Measurements from ENCODE around the gene DGCR6. TPM values are rescaled to one million over a fixed set of nuclear protein-coding genes. Genes with fewer than 3 reads are reported as not detected.
"Not testable (repeated sequence)": the region's sequence is repeated elsewhere in the genome, so short reads cannot be mapped to it uniquely, and the experiment has no call there.

DGCR6 gene
- total RNA-seq, 1 experiment from 2014 or later = 0.63 TPM

DNA sequence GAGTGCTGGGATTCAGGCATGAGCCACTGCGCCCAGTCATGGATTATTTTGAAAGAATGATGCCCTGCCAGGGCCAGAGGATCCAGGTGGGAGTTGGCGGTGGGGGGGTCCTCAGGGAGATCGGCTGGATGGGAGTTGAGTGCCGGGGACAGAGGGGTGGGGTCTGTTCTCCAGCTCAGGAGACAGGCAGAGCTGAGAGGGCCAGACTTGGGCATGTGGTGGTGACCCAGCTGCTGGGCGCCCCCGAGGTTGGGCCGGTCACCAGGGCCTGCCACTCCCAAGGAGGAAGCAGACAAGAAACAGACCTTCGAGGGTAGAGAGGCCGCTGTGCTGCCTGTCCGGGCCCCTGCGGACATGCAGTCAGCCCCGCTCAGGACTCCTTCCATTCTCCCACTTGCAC is 41.8 kb downstream of the DGCR6 start:
- H3K9me2 ChIP-seq (ENCODE audit: insufficient read depth) = no peaks in the 10 kb centered on the region
- no peak for DNase-seq
- no TSS peak for BruUV-seq (replicated peaks)
- no peaks in the 10 kb centered on the region for H3K36me3 ChIP-seq (ENCODE audit: low read depth)
- no peak for TF ChIP-seq EZH2 (IDR thresholded peaks at IDR 0.05; ENCODE audit: low read depth)
- TF ChIP-seq, protein P1, sequence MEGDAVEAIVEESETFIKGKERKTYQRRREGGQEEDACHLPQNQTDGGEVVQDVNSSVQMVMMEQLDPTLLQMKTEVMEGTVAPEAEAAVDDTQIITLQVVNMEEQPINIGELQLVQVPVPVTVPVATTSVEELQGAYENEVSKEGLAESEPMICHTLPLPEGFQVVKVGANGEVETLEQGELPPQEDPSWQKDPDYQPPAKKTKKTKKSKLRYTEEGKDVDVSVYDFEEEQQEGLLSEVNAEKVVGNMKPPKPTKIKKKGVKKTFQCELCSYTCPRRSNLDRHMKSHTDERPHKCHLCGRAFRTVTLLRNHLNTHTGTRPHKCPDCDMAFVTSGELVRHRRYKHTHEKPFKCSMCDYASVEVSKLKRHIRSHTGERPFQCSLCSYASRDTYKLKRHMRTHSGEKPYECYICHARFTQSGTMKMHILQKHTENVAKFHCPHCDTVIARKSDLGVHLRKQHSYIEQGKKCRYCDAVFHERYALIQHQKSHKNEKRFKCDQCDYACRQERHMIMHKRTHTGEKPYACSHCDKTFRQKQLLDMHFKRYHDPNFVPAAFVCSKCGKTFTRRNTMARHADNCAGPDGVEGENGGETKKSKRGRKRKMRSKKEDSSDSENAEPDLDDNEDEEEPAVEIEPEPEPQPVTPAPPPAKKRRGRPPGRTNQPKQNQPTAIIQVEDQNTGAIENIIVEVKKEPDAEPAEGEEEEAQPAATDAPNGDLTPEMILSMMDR (conservative IDR thresholded peaks at IDR 0.05) = no peak
- H3K27ac ChIP-seq = no peak overlapping the region
- H3K27me3 ChIP-seq (ENCODE audit: insufficient read depth, low read depth) = peaks cover 25% of the 10 kb centered on the region
- H3K4me1 ChIP-seq (replicated peaks; ENCODE audit: insufficient read depth) = no peaks in the 10 kb centered on the region
- H4K20me1 ChIP-seq (ENCODE audit: insufficient read depth) = no peaks in the 10 kb centered on the region
- H3K79me2 ChIP-seq (ENCODE audit: low read depth) = no peaks in the 10 kb centered on the region
- H3F3A ChIP-seq (ENCODE audit: insufficient read depth, low read depth) = no peaks in the 10 kb centered on the region
- H3K4me3 ChIP-seq = no peak overlapping the region
- H3K4me2 ChIP-seq = no peak overlapping the region
- CTCF ChIA-PET = no interaction called here
- H3K9me3 ChIP-seq (ENCODE audit: insufficient read depth, low read depth) = no peaks in the 10 kb centered on the region
- intact Hi-C loops (cut with micrococcal nuclease; ENCODE audit: unreplicated experiment) = no loop called here
- POLR2A ChIA-PET (ENCODE audit: unreplicated experiment) = interaction anchor here (0.6 kb wide), 1 partner anchor 436 kb away, joined by 3 read pairs; no protein-coding TSS in a partner anchor
- H2AFZ ChIP-seq = no peak overlapping the region

- H3K27me3 ChIP-seq (ENCODE audit: insufficient read depth, low read depth) = peaks cover 25% of the 10 kb centered on the region
- no peak overlapping the region for H2AFZ ChIP-seq
- no peaks in the 10 kb centered on the region for H3F3A ChIP-seq (ENCODE audit: insufficient read depth, low read depth)
- H3K9me2 ChIP-seq (ENCODE audit: insufficient read depth) = no peaks in the 10 kb centered on the region
- intact Hi-C loops (cut with micrococcal nuclease; ENCODE audit: unreplicated experiment) = no loop called here
- H3K9me3 ChIP-seq (ENCODE audit: insufficient read depth, low read depth) = no peaks in the 10 kb centered on the region
- H3K79me2 ChIP-seq (ENCODE audit: low read depth) = no peaks in the 10 kb centered on the region
- ChIA-PET POLR2A (ENCODE audit: unreplicated experiment) (no interaction called here), CTCF (no interaction called here)
- no peak for TF ChIP-seq EZH2 (IDR thresholded peaks at IDR 0.05; ENCODE audit: low read depth)
- TF ChIP-seq, protein P1 (conservative IDR thresholded peaks at IDR 0.05) = no peak
- no peak overlapping the region for H3K4me2 ChIP-seq
- no peaks in the 10 kb centered on the region for H4K20me1 ChIP-seq (ENCODE audit: insufficient read depth)
- no peaks in the 10 kb centered on the region for H3K4me1 ChIP-seq (replicated peaks; ENCODE audit: insufficient read depth)
- DNase-seq = no peak
- no TSS peak for BruUV-seq (replicated peaks)
- no peaks in the 10 kb centered on the region for H3K36me3 ChIP-seq (ENCODE audit: low read depth)
- no peak overlapping the region for H3K4me3 ChIP-seq
- no peak overlapping the region for H3K27ac ChIP-seq
Measured at GRCh38 chr22:18950141-18950540, 44.0 kb downstream of the DGCR6 start.

GRCh38 chr22:18952022-18952421 is 45.9 kb downstream of the DGCR6 start:
- no peaks in the 10 kb centered on the region for H3K79me2 ChIP-seq (ENCODE audit: low read depth)
- H4K20me1 ChIP-seq (ENCODE audit: insufficient read depth) = no peaks in the 10 kb centered on the region
- no peaks in the 10 kb centered on the region for H3F3A ChIP-seq (ENCODE audit: insufficient read depth, low read depth)
- no peak overlapping the region for H3K27ac ChIP-seq
- TF ChIP-seq, protein P1 (conservative IDR thresholded peaks at IDR 0.05) = no peak
- TF ChIP-seq EZH2 (IDR thresholded peaks at IDR 0.05; ENCODE audit: low read depth) = no peak
- no peak for DNase-seq
- intact Hi-C loops (cut with micrococcal nuclease; ENCODE audit: unreplicated experiment) = no loop called here
- no TSS peak for BruUV-seq (replicated peaks)
- H3K4me1 ChIP-seq (replicated peaks; ENCODE audit: insufficient read depth) = no peaks in the 10 kb centered on the region
- H3K4me2 ChIP-seq = no peak overlapping the region
- H3K9me3 ChIP-seq (ENCODE audit: insufficient read depth, low read depth) = no peaks in the 10 kb centered on the region
- H3K9me2 ChIP-seq (ENCODE audit: insufficient read depth) = no peaks in the 10 kb centered on the region
- H3K27me3 ChIP-seq (ENCODE audit: insufficient read depth, low read depth) = peaks cover 25% of the 10 kb centered on the region
- ChIA-PET POLR2A (ENCODE audit: unreplicated experiment) (no interaction called here), CTCF (no interaction called here)
- H3K36me3 ChIP-seq (ENCODE audit: low read depth) = no peaks in the 10 kb centered on the region
- no peak overlapping the region for H3K4me3 ChIP-seq
- no peak overlapping the region for H2AFZ ChIP-seq

- CTCF ChIA-PET = interaction anchor here (0.6 kb wide), 1 partner anchor 481 kb away, joined by 11 read pairs; no protein-coding TSS in a partner anchor
- H3K9me3 ChIP-seq (ENCODE audit: insufficient read depth, low read depth); H3K79me2 ChIP-seq (ENCODE audit: low read depth); H3F3A ChIP-seq (ENCODE audit: insufficient read depth, low read depth); BruUV-seq (replicated peaks); H3K36me3 ChIP-seq (ENCODE audit: low read depth); DNase-seq; POLR2A ChIA-PET (ENCODE audit: unreplicated experiment); intact Hi-C loops (cut with micrococcal nuclease; ENCODE audit: unreplicated experiment); H3K4me1 ChIP-seq (replicated peaks; ENCODE audit: insufficient read depth); H3K4me2 ChIP-seq; H3K9me2 ChIP-seq (ENCODE audit: insufficient read depth); H3K27ac ChIP-seq; H3K4me3 ChIP-seq; H4K20me1 ChIP-seq (ENCODE audit: insufficient read depth); H2AFZ ChIP-seq: not testable (repeated sequence)
- peaks cover 28% of the 10 kb centered on the region for H3K27me3 ChIP-seq (ENCODE audit: insufficient read depth, low read depth)
Measured at GRCh38 chr22:18953128-18953527, 47.0 kb downstream of the DGCR6 start.

Data from PC-9 (cell line).